Measurements from ENCODE around the gene KBTBD3.
"Not testable (repeated sequence)": the region's sequence is repeated elsewhere in the genome, so short reads cannot be mapped to it uniquely, and the experiment has no call there.

KBTBD3 gene

GRCh38 chr11:106061249-106061784 is 15.8 kb downstream of the KBTBD3 start:
- TF ChIP-seq CTCF (IDR thresholded peaks at IDR 0.05; ENCODE audit: low read depth, low read length) = no peak
- H3K4me3 ChIP-seq (ENCODE audit: low read depth, low read length) = no peak overlapping the region

- H3K4me3 ChIP-seq (ENCODE audit: low read depth, low read length) = no peak overlapping the region
- no peak for TF ChIP-seq CTCF (IDR thresholded peaks at IDR 0.05; ENCODE audit: low read depth, low read length)
Observed at GRCh38 chr11:106059617-106060016, 17.5 kb downstream of the KBTBD3 start.

GRCh38 chr11:106058377-106058776 is 18.8 kb downstream of the KBTBD3 start:
- not testable (repeated sequence) for H3K4me3 ChIP-seq (ENCODE audit: low read depth, low read length)

- TF ChIP-seq CTCF (IDR thresholded peaks at IDR 0.05; ENCODE audit: low read depth, low read length) = no peak
- H3K4me3 ChIP-seq (ENCODE audit: low read depth, low read length) = no peak overlapping the region
Observed at GRCh38 chr11:106051103-106051502, 26.0 kb downstream of the KBTBD3 start.

- TF ChIP-seq CTCF (IDR thresholded peaks at IDR 0.05; ENCODE audit: low read depth, low read length) = no peak
- no peak overlapping the region for H3K4me3 ChIP-seq (ENCODE audit: low read depth, low read length)
Observed at GRCh38 chr11:106049727-106050476, 27.2 kb downstream of the KBTBD3 start.

GRCh38 chr11:106047631-106048030 is 29.5 kb downstream of the KBTBD3 start:
- no peak overlapping the region for H3K4me3 ChIP-seq (ENCODE audit: low read depth, low read length)
- no peak for TF ChIP-seq CTCF (IDR thresholded peaks at IDR 0.05; ENCODE audit: low read depth, low read length)

GRCh38 chr11:106043540-106043939 is 33.6 kb downstream of the KBTBD3 start:
- H3K4me3 ChIP-seq (ENCODE audit: low read depth, low read length) = no peak overlapping the region
- no peak for TF ChIP-seq CTCF (IDR thresholded peaks at IDR 0.05; ENCODE audit: low read depth, low read length)

- H3K4me3 ChIP-seq (ENCODE audit: low read depth, low read length) = no peak overlapping the region
- TF ChIP-seq CTCF (IDR thresholded peaks at IDR 0.05; ENCODE audit: low read depth, low read length) = no peak
Observed at GRCh38 chr11:106032861-106033260, 44.3 kb downstream of the KBTBD3 start.

Data from WI38 (cell line).